Sigmoid colon (tissue), 7 donors: Measurements from ENCODE around the gene C2CD4C. TPM values are rescaled to one million over a fixed set of nuclear protein-coding genes. Genes with fewer than 3 reads are reported as not detected.

Experiments used
- DNase-seq: peaks from one replicate; pipeline ENCODE4 v3.0.0-alpha.2; 2019
- H3K27ac ChIP-seq, 4 donors: fragments of 200-600 bp; sonication (generic); one replicate each; pipeline ENCODE4 v1.5.1; 2016 to 2019; ENCODE audit warnings: mild to moderate bottlenecking in 1 of 4
- H3K27me3 ChIP-seq, 3 donors: fragments of 200-600 bp; sonication (generic); one replicate each; pipeline ENCODE4 v1.5.1; 2019; ENCODE audit warnings: mild to moderate bottlenecking in 1 of 3
- H3K36me3 ChIP-seq, 4 donors: fragments of 200-600 bp; sonication (generic); one replicate each; pipeline ENCODE4 v1.5.1; 2016 to 2019
- H3K4me1 ChIP-seq, 4 donors: fragments of 200-600 bp; sonication (generic); one replicate each; pipeline ENCODE4 v1.5.1; 2017 to 2019
- H3K4me3 ChIP-seq, 4 donors: fragments of 200-600 bp; sonication (generic); one replicate each; pipeline ENCODE4 v1.5.1; 2017 to 2019; ENCODE audit warnings: mild to moderate bottlenecking in 2 of 4, moderate library complexity in 1 of 4
- H3K9me3 ChIP-seq, 4 donors: fragments of 200-600 bp in 3 of 4; sonication (generic) in 3 of 4; one replicate each; pipeline versions ENCODE4 v1.5.1 to v1.6.1; 2013 to 2019
- CTCF ChIP-seq, 4 experiments: fragments of 450-650 bp in 3 of 4; fragments of 200-600 bp in 1 of 4; IDR thresholded peaks; one replicate each; pipeline ENCODE4 v1.5.1; 2016 to 2019; ENCODE audit warnings: antibody characterized with exemption in 4 of 4, mild to moderate bottlenecking in 3 of 4, moderate library complexity in 2 of 4
- EP300 ChIP-seq, 4 donors: sonication (generic); formaldehyde crosslinking; IDR thresholded peaks; one replicate each; pipeline ENCODE4 v1.6.1; 2017; ENCODE audit warnings: antibody characterized with exemption in 4 of 4
- POLR2A ChIP-seq, 2 donors: fragments of 450-650 bp; IDR thresholded peaks; one replicate each; pipeline ENCODE4 v1.6.1; 2016; ENCODE audit warnings: antibody characterized with exemption in 2 of 2, mild to moderate bottlenecking in 2 of 2, moderate library complexity in 2 of 2
- POLR2AphosphoS5 ChIP-seq, 4 donors: sonication (generic); formaldehyde crosslinking; IDR thresholded peaks; one replicate each; pipeline ENCODE4 v1.6.1; 2017; ENCODE audit warnings: antibody characterized with exemption in 4 of 4
- WGBS, 2 donors: extraction: QIAGEN DNeasy Blood & Tissue Kit; methylation state at CpG; one replicate each; pipeline ENCODE4 v1.1.7; 2013; 5-methylcytosine and 5-hydroxymethylcytosine counted together
- intact Hi-C: fragments of 100-400 bp; cut with DNase I; formaldehyde crosslinking; loops from one replicate; pipeline ENCODE4 v1.15.1; 2023
- polyA plus RNA-seq, 3 donors: library from polyadenylated mRNA; stranded (reverse); fragments of 200-250 nt; gene quantifications; one replicate each; pipeline ENCODE4 v1.2.3, GENCODE V29; 2013
- total RNA-seq, 4 donors: library from RNA; depleted of rRNA; stranded (reverse); fragments of >200 nt; gene quantifications; one replicate each; pipeline ENCODE4 v1.1.0, GENCODE V29; 2016
- donor health status: healthy with polysubstance abuse.
- donor health status: Bipolar disorder and iron deficiency.
- donor health status: healthy.

Gene C2CD4C
- total and polyA plus RNA-seq, 7 donors: under 0.01 to 1.2 (median 0.76) TPM; not detected in 1

DNA sequence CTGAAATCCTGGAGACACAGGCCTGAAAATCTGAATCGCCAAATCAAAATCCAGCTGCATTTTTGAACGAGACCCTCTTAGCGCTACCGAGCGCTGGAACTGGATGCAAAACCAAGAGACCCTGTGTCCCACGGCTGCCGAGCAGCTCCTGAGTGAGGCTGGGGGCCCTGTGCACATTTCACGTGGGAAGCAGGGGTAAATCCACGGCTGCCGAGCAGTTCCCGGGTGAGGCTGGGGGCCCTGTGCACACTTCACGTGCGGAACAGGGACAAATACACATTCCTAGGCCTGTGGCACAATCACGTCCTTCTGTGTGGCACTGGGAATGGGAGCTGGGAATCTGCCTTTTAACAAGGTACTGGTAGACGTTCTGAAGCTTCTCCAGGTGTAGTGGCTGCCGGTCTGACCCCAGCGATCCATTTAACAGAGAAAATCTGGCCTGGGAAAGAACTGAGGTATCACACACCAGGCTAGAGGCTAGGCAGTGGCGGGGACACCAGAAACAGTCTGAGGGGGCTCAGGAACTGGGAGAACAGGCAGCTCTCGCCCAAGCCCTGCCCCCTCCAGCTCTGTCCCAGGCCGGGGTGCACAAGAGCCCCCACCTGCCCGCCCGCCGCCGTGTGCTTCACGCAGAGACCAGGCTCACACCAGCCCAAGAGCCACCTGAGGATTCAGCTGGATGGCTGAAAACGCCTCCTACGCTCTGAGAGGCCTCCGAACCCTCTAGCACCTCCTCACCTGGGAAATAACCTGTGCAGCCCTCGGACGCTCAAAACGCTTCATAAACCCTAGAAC is 11.0 kb upstream of the C2CD4C start:
- no peak overlapping the region for H3K4me3 ChIP-seq
- H3K27me3 ChIP-seq: no peaks in the 10 kb centered on the region
- H3K4me1 ChIP-seq: no peaks in the 10 kb centered on the region
- no peak overlapping the region for H3K27ac ChIP-seq
- no peaks in the 10 kb centered on the region for H3K9me3 ChIP-seq
- TF ChIP-seq POLR2AphosphoS5 (IDR thresholded peaks at IDR 0.05) (no peak), POLR2A (IDR thresholded peaks at IDR 0.05) (no peak), EP300 (IDR thresholded peaks at IDR 0.05) (no peak), CTCF (IDR thresholded peaks at IDR 0.05) (no peak)
- no peak for DNase-seq
- H3K36me3 ChIP-seq: peaks cover 0 to 21% (median 4%) of the 10 kb centered on the region in 4 donors
- WGBS, 2 donors: 86 to 92% methylated on average over 31 of the region's 31 CpGs
- intact Hi-C loops: no loop called here

GRCh38 chr19:418761-419671 is 10.1 kb upstream of the C2CD4C start:
- Histone ChIP-seq H3K27me3 (no peaks in the 10 kb centered on the region), H3K36me3 (peaks cover 0 to 20% (median 4%) of the 10 kb centered on the region in 4 donors), H3K9me3 (no peaks in the 10 kb centered on the region), H3K4me1 (no peaks in the 10 kb centered on the region), H3K4me3 (no peak overlapping the region), H3K27ac (no peak overlapping the region)
- 78 to 86% methylated on average over 51 of the region's 51 CpGs for WGBS, 2 donors
- DNase-seq: no peak
- TF ChIP-seq EP300 (IDR thresholded peaks at IDR 0.05) (no peak), POLR2A (IDR thresholded peaks at IDR 0.05) (no peak), POLR2AphosphoS5 (IDR thresholded peaks at IDR 0.05) (no peak), CTCF (IDR thresholded peaks at IDR 0.05) (no peak)
- intact Hi-C loops: no loop called here

DNA sequence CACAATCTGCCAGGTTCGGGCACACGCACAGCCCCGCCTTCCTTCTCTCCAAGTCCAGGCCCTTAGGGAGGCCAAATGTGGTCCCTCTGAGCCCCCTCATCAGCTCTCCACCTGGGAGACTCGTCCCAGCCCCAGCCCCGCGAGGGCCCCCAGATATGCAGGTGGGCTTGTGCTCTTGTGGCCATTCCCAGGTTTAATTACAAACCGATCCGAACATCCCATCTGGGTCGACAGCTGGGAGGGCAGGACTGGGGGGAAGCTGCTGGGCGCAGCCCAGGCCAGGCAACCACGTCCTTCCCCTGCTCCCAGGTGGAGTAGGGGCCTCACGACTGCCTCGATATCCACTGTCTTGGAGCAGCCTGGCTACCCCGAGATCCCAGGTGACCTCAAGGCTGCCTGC is 7.5 kb upstream of the C2CD4C start:
- H3K9me3 ChIP-seq: no peaks in the 10 kb centered on the region
- no peak overlapping the region for H3K27ac ChIP-seq
- 86 to 90% methylated on average over 14 of the region's 14 CpGs for WGBS, 2 donors
- H3K4me3 ChIP-seq: no peak overlapping the region
- H3K36me3 ChIP-seq: peaks cover 0 to 8% (median 3%) of the 10 kb centered on the region in 4 donors
- TF ChIP-seq EP300 (IDR thresholded peaks at IDR 0.05) (no peak), CTCF (IDR thresholded peaks at IDR 0.05) (no peak), POLR2AphosphoS5 (IDR thresholded peaks at IDR 0.05) (no peak), POLR2A (IDR thresholded peaks at IDR 0.05) (no peak)
- no peak for DNase-seq
- H3K27me3 ChIP-seq: peaks cover 4 to 14% (median 12%) of the 10 kb centered on the region in 3 donors
- intact Hi-C loops: no loop called here
- H3K4me1 ChIP-seq: no peaks in the 10 kb centered on the region

GRCh38 chr19:415292-415691 is 6.3 kb upstream of the C2CD4C start:
- intact Hi-C loops: no loop called here
- WGBS, 2 donors: 96 to 98% methylated on average over 1 of the region's 1 CpG
- peaks cover 0 to 7% (median 3%) of the 10 kb centered on the region in 4 donors for H3K36me3 ChIP-seq

More at GRCh38 chr19:415292-415691, 6.3 kb upstream of the C2CD4C start:
- H3K4me1 ChIP-seq: no peaks in the 10 kb centered on the region
- no peak overlapping the region for H3K27ac ChIP-seq
- H3K27me3 ChIP-seq: peaks cover 4 to 20% (median 18%) of the 10 kb centered on the region in 3 donors
- no peak for DNase-seq
- H3K9me3 ChIP-seq: no peaks in the 10 kb centered on the region
- H3K4me3 ChIP-seq: no peak overlapping the region
- TF ChIP-seq POLR2AphosphoS5 (IDR thresholded peaks at IDR 0.05) (no peak), CTCF (IDR thresholded peaks at IDR 0.05) (no peak), EP300 (IDR thresholded peaks at IDR 0.05) (no peak), POLR2A (IDR thresholded peaks at IDR 0.05) (no peak)
